PFSK-1 (cell line): ENCODE measurements around the gene TPX2.

Experiments used
- FOXP2 ChIP-seq: optimal IDR thresholded peaks from 2 replicates; pipeline ENCODE3; 2011; ENCODE audit warnings: borderline replicate concordance, control low read depth, inconsistent platforms; ENCODE audit not compliant: insufficient read depth; ENCODE audit errors: extremely low read length, extremely low read depth
- POLR2AphosphoS5 ChIP-seq: IDR thresholded peaks from 2 replicates; pipeline ENCODE4 v1.6.1; 2012; ENCODE audit warnings: low read depth, mild to moderate bottlenecking, control low read depth, low read length, moderate library complexity
- REST ChIP-seq, 2 experiments: IDR thresholded peaks; 2 replicates each; pipeline versions ENCODE4 v1.6.1 to v1.8.0; 2011 to 2012; ENCODE audit warnings: low read depth in 2 of 2, low read length in 2 of 2, control low read depth in 1 of 2, inconsistent platforms in 1 of 2, mild to moderate bottlenecking in 1 of 2, moderate library complexity in 1 of 2; ENCODE audit not compliant: insufficient read depth in 1 of 2
- SIN3A ChIP-seq: IDR thresholded peaks from 2 replicates; pipeline ENCODE4 v1.6.1; 2012; ENCODE audit warnings: mild to moderate bottlenecking, low read length, moderate library complexity, borderline replicate concordance; ENCODE audit not compliant: insufficient read depth
- TAF1 ChIP-seq: IDR thresholded peaks from 2 replicates; pipeline ENCODE4 v1.6.1; 2012; ENCODE audit warnings: low read length, control low read depth, borderline replicate concordance; ENCODE audit not compliant: insufficient read depth

The TPX2 gene

GRCh38 chr20:31780839-31781238, 41.7 kb downstream of the TPX2 start:
- no peak for TF ChIP-seq REST (IDR thresholded peaks at IDR 0.05; ENCODE audit: insufficient read depth in 1 of 2, low read depth in 2 of 2, low read length in 2 of 2)
- TF ChIP-seq SIN3A = no peak
- no peak for TF ChIP-seq TAF1
- TF ChIP-seq POLR2AphosphoS5 = no peak
- no peak for TF ChIP-seq FOXP2

GRCh38 chr20:31781945-31782344, 42.9 kb downstream of the TPX2 start:
- no peak for TF ChIP-seq REST (IDR thresholded peaks at IDR 0.05; ENCODE audit: insufficient read depth in 1 of 2, low read depth in 2 of 2, low read length in 2 of 2)
- no peak for TF ChIP-seq TAF1
- no peak for TF ChIP-seq POLR2AphosphoS5
- TF ChIP-seq SIN3A = no peak
- TF ChIP-seq FOXP2 = no peak

GRCh38 chr20:31784354-31785044, 45.4 kb downstream of the TPX2 start:
- no peak for TF ChIP-seq TAF1
- no peak for TF ChIP-seq REST (IDR thresholded peaks at IDR 0.05; ENCODE audit: insufficient read depth in 1 of 2, low read depth in 2 of 2, low read length in 2 of 2)

GRCh38 chr20:31785089-31785488, 46.0 kb downstream of the TPX2 start:
- TF ChIP-seq REST (IDR thresholded peaks at IDR 0.05; ENCODE audit: insufficient read depth in 1 of 2, low read depth in 2 of 2, low read length in 2 of 2) (no peak), FOXP2 (no peak), POLR2AphosphoS5 (no peak), SIN3A (no peak), TAF1 (no peak)

GRCh38 chr20:31788578-31788977, 49.5 kb downstream of the TPX2 start:
- TF ChIP-seq SIN3A (no peak), REST (IDR thresholded peaks at IDR 0.05; ENCODE audit: insufficient read depth in 1 of 2, low read depth in 2 of 2, low read length in 2 of 2) (no peak), TAF1 (no peak), FOXP2 (no peak), POLR2AphosphoS5 (no peak)
